ENCODE results near the gene CXCL14.

The CXCL14 gene

DNA sequence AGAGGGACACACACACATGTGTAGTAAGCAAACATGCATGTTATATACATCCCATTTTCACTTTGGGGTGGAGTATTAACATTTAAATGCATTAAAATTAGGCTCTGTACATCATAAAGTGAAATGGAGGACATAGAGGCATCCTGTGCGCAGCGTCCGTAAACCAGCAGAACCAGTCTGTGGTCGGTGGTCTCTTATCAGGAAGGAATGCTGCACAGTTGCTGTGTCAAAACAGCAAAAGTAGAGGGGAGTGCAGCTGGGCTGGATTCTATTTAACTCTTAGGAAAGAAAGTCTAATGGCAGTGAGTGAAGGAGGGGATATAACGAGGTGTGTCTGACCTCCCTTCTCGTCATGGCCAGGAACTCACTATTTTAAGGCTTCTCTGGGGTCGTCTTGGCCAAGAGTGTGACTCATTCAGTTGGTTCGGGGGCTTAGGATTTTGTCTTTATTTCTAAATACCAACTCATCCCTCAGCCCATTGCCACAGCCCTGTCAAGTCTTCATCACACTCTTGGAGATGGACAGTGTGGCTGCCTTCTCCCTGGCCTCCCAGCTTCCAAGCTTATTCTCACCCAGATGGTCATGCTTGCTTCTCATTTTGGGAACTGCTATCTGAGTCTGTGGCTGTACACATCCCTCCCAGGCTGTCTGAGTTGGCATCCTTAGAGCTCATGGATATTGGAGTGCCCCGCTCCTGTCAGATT, 20.1 kb upstream of the CXCL14 start:
- DNase-seq (ENCODE audit: extremely low spot score, insufficient read length, low read depth) (no peak), FAIRE-seq (no peak)

DNA sequence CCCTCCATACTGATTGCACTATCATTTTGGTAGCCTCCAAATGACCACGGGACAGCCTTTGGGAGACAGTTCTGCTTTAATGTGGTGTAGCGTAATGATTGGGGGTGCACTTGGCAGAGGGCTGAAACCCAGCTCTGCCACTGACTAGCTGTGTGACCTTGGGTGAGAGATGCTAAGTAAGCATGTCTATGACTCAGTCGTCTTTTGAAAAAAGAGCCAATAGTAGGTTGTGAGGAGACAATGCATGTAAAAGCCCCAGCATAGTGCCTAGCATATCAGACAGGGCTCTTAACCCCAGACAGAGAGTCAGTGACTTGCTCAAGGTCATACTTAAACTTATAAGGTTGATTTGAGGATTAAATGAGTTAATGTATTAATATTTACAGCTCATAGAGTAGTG, 18.0 kb upstream of the CXCL14 start:
- DNase-seq (ENCODE audit: extremely low spot score, insufficient read length, low read depth) (no peak), FAIRE-seq (no peak)

DNA sequence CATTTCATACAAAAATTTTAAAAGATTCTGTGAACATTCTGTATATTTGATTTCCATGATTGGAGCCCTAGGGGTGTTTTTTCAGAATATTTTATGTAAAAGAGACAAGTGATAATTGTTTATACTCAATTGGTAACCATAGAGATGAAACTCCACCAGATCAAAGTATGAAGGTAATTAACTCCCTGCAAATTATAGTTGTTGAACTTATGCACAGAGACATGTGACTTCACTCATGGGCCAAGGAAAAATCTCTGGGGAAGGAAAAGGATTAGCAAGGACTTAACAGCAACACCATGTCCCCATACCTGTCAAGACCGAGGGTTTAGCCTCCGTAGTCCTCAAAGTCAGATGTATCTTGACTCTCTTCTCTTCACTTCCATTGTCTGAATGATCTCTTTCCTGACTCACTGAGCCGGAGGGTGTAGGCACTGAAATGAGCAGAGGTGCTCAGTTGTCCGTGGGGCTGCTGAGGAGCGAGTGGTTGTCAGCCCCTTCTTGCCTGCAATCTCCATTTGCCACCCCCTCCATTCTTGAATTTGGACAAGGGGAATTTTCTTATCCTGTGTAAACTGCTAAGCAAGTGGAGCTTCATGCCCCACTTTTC, 17.5 kb upstream of the CXCL14 start:
- no peak for DNase-seq (ENCODE audit: extremely low spot score, insufficient read length, low read depth)
- FAIRE-seq, result no peak

DNA sequence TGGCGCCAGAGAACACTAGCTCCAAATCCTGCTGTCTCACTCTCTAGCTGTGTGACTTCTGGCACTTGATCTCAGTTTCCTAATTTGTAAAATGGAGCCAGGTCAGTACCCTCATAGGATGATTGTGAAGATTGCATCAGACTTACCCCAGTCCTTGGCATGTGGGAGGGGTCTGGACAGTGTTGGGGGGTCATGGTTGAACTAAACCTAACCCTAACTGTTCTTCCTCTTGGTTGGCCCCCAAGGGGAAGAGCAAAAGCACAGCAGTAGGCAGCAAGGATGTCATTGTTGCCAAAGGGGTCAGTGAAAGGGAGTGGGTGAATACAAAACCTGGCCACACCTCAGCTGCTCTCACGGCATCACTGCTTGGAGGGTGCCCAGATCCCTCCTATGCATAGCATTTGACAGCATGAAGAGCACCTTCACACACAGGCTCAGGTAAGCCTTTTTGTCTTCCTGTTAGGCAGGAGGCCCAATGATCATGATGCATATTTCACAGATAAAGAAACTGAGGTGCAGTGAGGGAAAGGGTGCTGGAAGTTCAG, 15.7 kb upstream of the CXCL14 start:
- DNase-seq (ENCODE audit: extremely low spot score, insufficient read length, low read depth), result no peak
- no peak for FAIRE-seq

DNA sequence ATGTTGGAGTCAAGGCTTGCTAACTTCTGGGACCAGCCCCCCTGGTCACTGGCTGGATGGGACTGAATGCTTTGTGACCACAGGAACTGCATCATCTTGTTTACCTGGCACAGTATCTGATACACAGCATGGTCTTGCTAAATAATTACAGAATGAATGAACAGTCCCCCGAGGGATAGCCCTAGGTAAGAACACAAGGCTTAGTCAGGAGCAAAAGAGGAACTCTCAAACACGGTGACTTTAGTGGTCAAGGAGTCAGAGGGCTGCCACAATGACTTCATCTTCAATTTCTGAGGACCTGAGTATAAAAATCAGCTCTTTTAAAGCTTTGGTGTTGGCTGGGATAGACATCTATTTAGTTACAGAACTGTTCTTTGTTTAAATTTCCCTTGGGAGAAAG, 15.1 kb upstream of the CXCL14 start:
- FAIRE-seq (no peak), DNase-seq (ENCODE audit: extremely low spot score, insufficient read length, low read depth) (no peak)

DNA sequence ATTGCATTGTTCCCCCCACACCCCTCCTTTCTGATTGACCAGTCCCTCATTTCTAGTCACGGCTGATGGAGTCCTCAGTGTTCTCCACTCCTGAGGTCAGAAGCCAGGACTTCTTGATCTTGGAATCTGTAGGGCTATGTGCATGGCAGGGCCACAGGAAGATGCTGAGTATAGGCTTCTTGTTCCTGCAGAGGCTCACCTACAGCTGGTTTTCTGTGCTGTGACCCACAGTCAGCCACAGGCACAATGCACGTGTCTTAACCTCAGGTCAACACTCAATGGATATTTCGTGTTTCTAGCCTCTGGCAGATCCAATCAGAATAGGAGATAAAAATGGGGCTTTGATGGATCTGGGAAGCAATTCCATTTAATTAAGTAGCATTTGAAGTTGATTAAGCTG, 14.3 kb upstream of the CXCL14 start:
- DNase-seq (ENCODE audit: extremely low spot score, insufficient read length, low read depth) (no peak), FAIRE-seq (no peak)

DNA sequence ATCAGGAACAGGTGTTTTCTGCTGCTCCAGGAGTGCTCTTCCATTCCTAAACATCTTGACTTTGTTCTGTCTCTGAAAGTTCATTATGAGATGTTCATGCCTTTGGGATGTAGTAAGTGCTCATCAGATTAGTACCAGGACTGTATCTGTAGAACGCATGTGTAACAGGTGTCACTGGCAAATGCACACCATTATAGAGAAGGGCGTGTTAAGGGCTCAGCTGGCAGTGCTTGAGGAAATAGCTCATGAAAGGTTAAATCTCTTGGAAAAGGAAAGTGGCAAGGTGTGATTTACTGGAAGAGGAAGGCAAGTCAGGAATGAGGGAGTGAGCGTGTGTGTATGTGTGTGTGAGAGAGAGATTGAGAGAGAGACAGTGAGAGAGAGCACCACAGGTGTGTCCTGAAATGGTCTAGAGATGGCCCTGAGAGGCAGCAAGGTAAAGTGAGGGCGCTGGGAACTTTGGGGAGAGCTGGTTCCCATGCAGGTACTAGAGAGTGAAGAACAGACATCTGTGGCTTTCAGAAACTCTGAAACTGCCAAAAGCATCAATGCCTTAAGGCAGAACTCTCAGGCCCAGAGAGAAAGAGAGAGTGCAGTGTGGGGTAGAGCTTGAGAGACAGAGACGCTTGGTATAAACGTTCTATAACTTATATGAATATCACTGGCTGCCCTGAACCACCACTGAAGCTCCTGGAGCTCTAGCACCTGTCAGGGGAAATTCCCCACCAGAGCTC, 13.7 kb upstream of the CXCL14 start:
- DNase-seq (ENCODE audit: extremely low spot score, insufficient read length, low read depth) (no peak), FAIRE-seq (no peak)

DNA sequence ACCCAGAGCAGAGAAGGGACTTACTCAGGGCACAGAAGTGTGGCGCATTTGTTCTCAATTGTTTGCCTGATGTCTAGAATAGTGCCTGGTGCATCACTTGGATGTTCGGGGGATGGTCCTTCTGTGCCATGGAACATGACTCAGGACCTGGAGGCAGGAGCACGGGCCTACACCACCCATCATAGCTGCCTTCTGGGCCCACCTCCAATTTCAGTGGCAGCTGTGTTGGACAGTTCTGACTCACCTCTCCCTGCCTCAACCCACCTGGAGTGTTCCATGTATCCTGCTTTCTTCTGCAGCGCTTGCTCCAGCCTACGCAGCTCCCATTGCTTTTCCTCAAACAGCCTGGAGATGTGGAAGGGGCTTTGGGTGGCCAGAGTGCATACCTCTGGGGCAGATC, 12.5 kb upstream of the CXCL14 start:
- DNase-seq (ENCODE audit: extremely low spot score, insufficient read length, low read depth), result no peak

DNA sequence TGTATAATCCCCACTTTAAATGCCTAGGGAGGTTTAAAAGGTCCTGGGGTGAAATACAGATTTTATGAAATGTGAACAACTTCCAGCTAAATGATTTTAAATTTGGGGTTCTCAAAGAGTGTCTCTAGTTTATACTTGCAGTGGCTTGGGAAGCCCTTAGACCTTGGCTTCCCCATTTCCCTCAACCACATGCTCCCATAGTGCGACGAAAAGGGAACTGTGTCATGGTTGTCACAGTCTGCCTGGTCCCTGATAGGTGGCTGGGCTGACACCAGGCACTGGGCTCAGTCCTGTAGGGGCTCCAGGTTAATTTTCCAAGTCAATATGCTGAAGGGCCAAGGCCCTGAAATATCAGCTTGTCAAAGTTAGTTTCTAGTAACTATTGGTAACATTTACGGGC, 10.4 kb upstream of the CXCL14 start:
- FAIRE-seq (no peak), DNase-seq (ENCODE audit: extremely low spot score, insufficient read length, low read depth) (no peak)

More for the DNA sequence above, 12.5 kb upstream of the CXCL14 start:
- FAIRE-seq, result no peak

DNA sequence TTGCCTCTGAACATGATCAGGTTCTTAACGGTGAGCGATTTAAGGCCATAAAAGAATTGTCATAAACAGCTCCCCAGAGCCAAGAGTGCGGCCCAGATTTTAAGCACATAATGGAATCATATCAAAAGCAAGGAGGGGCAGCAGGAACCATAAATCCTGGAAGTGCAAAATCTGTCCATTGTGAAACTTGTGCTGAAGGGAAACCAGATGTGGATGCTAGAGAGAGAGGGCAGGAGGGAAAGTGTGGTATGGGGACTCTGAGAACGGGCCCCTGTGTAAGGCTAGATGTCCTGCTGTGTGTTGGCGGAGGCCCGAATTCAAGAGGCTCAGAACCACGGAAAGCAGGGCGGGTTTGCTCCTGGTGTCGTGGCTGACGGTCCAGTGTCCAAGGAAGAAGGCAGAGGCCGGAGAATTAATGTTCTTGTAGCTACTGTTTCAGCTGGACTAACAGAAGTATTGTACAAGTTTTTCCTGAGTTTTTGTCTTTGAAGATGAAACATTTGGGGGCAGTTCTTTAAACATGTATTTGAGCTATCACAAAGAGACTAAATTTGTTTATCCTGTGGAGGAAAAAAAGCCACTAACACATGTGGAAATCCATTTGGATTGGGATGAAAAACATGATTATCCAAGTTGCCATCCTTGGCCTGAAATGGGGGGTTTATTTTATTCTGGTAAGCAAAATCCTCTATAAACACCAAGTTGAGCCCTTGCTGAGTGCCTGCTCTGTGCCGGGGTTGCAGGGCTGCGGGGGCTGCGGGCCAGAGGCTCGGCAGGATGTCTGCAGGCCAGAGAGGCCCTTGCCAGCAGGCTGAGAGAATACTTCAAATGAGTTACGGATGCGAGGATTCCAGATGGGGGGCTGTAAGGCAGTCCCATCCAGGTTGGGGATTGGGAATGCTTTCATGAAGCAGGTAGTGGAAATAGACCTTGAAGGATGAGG, 9.2 kb upstream of the CXCL14 start:
- FAIRE-seq (no peak), DNase-seq (ENCODE audit: extremely low spot score, insufficient read length, low read depth) (no peak)

DNA sequence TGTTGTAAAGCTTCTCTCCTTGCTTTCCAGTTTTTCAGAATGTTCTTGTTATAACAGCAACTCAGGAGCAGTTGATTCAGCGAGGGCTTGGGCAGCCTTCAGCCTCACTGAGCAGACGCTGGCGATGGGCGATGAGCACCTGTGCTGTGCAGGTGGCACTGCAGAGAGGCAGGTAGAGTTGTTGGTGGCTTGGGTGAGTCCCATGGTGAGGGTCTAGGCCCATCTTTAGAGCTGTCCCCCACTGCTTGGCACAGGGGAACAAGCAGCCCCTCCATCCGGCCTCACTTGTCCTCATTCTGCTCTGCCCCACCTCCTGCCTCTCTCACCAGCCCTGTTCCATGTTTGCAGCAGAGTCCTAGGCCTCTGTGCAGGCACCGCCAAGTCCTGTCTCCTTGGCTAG, 6.1 kb upstream of the CXCL14 start:
- FAIRE-seq, result no peak

DNA sequence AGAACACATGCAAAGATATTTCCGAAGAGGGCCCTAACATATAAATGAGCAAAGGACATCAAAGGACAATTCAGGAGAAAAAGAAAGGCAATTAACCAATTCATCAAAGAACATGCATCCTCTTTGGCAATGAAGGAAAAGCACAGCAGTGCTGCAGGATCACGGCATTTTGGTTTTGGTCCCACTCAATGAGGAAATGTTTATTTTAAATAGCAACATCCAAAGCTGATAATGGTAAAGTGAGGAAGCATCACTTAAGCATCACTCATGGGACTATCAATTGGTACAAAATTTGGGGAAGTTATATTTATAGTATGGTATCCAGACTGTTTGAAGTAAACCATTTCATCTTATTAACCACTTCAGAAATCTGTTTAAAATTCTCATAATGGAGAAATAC, 5.5 kb upstream of the CXCL14 start:
- no peak for FAIRE-seq
- no peak for DNase-seq (ENCODE audit: extremely low spot score, insufficient read length, low read depth)

More for the DNA sequence above, 6.1 kb upstream of the CXCL14 start:
- no peak for DNase-seq (ENCODE audit: extremely low spot score, insufficient read length, low read depth)

DNA sequence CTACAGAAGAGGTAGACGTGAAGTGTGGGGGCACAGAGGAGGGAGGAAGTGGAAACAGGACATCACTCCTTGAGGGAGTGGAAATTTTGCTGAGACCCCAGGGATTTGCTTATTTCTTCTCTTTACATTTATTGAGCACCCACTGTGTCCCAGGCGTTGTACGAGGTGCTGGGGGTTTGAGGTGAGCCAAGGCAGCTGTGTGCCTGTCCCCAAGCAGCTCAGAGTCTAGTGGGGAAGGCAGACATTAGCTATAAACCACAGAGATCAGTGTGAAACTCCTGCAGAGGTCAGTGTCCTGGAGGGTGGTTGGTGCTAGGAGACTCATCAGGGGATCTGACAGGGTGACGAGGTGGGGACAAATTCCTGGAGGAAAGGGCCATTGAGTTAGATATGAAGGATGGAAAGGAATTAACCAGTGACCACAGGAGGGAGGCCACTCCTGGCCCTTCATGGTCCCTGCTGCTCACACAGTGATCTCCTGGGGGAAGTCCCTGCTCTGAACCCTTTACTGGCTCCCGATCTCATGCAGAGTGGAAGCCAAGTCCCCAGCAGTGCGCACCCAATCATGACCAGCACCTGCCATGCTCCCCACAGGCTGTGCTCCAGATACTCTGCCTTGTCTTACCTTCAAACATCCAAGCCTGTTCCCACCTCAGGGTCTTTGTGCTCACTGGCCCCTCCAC, 3.4 kb upstream of the CXCL14 start:
- DNase-seq (ENCODE audit: extremely low spot score, insufficient read length, low read depth), result no peak
- FAIRE-seq, result no peak

DNA sequence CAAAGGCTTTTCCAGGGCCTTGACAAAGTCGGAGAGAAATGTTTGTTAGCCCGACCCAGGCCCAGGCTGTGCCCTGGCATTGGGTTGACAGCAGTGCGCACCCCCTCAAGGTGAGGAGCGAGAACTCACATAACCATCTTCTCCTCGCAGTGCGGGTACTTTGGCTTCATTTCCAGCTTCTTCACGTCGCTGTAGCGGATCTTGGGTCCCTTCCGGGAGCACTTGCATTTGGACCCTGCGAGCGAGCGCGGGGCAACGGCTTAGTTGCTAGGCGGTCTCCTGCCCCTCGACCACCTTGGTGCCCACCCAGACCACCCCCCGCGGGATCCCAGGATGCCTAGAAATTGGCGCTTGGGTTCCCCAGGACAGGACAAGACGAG, 496 bp downstream of the CXCL14 start:
- DNase-seq (ENCODE audit: extremely low spot score, insufficient read length, low read depth) (no peak), FAIRE-seq (no peak)

DNA sequence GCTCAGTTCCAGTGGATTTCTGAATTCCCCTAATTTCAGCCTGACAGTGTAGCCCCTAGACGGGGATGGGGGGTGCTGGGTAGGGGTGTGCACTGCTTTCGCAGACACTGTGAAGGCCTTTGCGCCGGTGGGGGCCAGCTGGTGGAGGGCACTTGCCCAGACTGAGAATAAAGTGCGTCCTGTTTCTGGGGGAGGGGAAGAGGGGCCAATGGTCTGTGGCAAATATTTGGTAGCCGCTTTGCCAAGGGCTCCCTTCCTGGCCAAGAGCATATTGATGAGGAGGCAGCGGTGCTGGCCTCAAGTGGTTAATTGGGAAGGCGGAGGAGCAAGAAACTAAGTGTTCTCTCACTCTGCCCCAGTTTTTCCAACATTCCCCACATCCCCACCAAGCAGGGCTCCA, 1.4 kb downstream of the CXCL14 start:
- no peak for FAIRE-seq

DNA sequence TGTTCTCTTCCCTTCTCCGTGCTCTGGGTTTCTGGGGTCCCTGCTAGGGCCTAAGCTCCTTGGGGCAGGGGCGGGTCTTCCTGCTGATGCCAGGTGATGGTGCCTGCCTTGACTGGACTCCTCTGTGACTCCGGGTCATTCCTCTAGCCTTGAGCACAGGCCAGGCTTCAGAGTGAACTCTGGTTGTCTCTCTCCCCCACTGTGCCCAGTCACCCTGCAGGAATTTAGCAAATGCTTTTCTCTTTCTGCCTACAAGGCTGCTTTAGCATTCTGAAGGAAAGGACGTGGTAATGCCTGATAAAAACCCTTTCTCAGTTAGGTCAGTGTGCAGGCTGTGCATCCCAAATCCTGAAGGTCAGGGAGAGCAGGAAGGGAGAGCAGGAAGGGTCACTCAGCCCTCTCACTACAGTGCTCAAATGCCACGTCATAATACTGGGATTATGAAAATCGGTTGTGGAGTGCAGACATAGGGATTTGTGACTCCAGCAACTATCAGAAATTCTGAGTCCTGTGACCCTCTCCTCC, 2.7 kb downstream of the CXCL14 start:
- DNase-seq (ENCODE audit: extremely low spot score, insufficient read length, low read depth) (no peak), FAIRE-seq (no peak)

More for the DNA sequence above, 1.4 kb downstream of the CXCL14 start:
- no peak for DNase-seq (ENCODE audit: extremely low spot score, insufficient read length, low read depth)

DNA sequence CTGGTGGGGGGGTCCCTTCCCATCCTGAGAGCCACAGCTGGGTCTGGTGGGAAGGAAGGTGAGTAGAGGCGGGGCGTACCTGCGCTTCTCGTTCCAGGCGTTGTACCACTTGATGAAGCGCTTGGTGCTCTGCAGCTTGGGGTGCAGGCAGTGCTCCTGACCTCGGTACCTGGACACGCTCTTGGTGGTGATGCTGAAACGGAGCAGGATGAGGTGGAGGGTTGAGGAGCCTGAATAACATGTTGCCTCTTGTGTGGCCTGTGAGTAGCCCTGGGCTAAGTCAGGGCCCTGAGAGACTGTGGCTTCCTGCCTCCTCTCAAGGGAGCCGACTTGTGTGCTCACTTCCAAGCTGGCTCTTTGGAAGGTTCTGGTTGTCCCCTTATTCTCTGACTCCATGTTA, 4.3 kb downstream of the CXCL14 start:
- FAIRE-seq (no peak), DNase-seq (ENCODE audit: extremely low spot score, insufficient read length, low read depth) (no peak)

DNA sequence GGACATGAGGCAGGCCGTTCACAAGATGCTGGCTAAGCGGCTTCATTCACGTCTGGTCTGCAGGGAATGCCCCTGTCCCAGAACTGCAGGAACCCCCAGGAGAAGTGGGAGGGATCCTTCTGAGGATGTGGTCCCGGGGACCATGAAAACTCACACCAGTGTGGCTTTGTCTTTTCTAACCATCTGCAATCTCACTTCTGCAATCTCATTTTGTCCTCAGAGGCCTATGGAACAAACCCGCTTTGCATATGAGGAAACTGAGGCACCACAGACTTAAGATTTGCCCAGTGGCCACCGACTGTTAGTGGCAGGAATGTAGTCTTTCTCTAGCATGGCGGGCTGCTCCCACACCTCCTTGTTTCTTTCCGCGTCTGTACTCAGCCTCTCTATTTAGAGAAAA, 6.9 kb downstream of the CXCL14 start:
- DNase-seq (ENCODE audit: extremely low spot score, insufficient read length, low read depth) (no peak), FAIRE-seq (no peak)

DNA sequence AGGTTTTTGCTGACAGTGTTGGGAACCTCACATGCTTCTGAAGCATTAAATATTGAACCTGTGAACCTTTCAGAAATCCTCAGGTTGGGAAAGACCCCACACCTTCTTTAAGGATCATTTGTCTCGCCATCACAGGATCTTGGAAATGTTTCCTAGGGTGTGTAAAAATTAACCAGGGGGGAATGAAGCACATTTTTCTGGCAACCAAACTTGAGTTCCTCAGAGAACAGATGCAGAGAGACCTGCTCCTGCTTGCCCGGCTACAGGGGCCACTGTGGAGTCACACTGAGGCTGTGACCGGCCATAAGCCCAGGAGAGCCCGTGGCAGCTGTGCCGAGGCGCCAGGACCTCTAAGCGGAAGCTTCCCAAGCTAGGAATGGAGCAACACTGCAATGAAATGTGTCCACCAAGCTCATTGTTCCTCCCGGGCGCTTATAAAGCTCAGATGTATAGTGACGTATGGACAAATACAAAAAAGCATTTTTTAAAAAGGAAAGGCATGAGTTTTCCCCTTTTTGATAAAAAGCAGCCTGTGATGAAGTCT, 7.7 kb downstream of the CXCL14 start:
- FAIRE-seq, result no peak

More for the DNA sequence above, 7.7 kb downstream of the CXCL14 start:
- DNase-seq (ENCODE audit: extremely low spot score, insufficient read length, low read depth), result no peak
